Measurements from ENCODE around the gene SUN5.
"Not testable (repeated sequence)": the region's sequence is repeated elsewhere in the genome, so short reads cannot be mapped to it uniquely, and the experiment has no call there.

SUN5 gene

GRCh38 chr20:32977281-32978008 lies 26.8 kb downstream of the SUN5 start:
- no peak for DNase-seq (ENCODE audit: low read depth)

DNA sequence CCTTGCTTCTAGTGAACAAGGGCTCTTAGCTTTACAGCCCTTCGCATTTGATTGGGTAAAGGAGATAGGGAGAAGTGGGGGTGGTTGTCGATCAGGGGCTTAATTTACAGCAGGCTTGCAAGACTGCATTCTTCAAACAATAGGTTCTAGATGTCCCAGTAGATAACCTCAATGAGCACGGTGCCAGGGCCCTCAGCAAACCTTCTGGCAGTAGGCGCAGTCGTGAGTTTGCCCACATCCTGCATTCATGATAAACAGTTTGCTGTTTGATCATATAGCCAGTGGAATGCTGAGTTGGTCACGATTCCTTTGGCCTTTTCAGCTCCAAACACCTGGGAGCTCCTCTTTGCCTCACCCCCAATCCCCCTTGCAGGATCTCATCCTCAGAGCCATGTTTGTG lies 27.5 kb downstream of the SUN5 start:
- no peak for DNase-seq (ENCODE audit: low read depth)

- no peak for DNase-seq (ENCODE audit: low read depth)
These were observed 28.2 kb downstream of the SUN5 start for GRCh38 chr20:32975698-32976674.

DNA sequence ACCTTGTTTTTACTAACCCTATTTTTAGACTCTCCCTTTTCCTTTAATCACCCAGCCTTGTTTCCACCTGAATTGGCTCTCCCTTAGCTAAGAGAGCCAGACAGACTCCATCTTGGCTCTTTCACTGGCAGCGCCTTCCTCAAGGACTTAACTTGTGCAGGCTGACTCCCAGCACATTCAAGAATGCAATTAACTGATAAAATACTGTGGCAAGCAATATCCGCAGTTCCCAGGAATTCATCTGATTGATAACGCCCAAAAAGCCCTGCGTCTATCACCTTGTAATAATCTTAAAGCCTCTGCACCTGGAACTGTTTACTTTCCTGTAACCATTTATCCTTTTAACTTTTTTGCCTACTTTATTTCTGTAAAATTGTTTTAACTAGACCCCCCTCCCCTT lies 29.1 kb downstream of the SUN5 start:
- not testable (repeated sequence) for DNase-seq (ENCODE audit: low read depth)

DNA sequence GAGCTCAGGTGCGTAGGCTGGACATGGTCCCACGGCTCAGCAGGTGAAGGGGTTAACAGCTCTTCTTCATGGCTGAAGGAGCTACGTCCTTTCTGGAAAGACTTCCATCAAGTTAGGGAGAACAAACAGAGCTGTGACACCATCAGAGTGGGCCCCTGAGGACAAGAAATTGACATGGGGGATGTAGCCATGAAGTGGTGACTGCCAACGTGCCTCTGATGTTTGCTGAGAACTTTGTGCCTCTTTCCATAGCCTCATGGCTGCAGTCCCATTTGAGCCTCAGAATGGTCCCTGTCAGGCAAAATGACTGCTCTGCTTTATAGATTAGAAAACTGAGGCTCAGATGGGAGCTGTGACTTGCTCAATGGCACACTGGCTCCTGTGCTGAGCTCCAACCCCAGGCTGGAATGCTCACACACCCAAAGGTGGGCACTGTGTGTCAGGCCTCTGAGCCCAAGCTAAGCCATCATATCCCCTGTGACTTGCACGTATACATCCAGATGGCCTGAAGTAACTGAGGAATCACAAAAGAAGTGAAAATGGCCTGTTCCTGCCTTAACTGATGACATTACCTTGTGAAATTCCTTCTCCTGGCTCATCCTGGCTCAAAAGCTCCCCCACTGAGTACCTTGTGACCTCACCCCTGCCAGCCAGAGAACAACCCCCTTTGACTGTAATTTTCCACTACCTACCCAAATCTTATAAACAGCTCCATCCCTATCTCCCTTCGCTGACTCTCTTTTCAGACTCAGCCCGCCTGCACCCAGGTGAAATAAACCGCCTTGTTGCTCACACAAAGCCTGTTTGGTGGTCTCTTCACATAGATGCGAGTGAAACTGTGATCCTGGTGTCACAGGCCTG lies 29.8 kb downstream of the SUN5 start:
- not testable (repeated sequence) for DNase-seq (ENCODE audit: low read depth)

DNA sequence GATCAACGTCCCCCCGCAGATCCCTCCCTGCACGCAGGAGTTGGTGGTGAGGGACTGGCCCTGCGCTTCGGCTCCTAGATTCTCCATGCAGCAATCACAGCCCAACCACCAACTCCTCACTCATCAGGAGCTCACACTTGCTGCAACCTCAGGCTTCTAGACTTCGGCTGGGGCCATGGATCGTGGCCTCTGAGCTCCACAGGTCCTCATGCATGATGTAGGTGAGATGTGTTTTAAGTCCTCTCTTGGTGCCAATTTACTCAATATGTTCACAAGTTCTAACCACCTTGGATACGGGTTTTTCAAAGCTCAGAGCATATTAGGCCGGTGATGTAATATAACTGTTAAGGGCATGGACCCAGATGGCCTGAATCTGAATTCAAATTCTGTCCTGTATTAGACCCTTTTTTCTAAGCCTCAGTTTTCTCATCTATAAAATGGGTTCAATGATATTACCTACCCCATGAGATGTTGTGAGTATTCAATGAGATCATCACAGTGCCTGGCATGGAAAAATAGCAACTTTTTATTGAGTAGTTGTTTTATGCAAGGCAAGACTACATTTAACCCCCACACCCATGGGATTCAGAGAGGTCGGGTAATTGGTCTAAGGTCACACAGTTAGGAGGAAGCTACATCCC lies 31.0 kb downstream of the SUN5 start:
- DNase-seq (ENCODE audit: low read depth): no peak

- peak; percentile 6 for DNase-seq (ENCODE audit: low read depth)
These were observed 31.8 kb downstream of the SUN5 start for GRCh38 chr20:32972181-32973076.

- DNase-seq (ENCODE audit: low read depth): no peak
These were observed 32.5 kb downstream of the SUN5 start for GRCh38 chr20:32971703-32972161.

GRCh38 chr20:32970973-32971300 lies 33.3 kb downstream of the SUN5 start:
- no peak for DNase-seq (ENCODE audit: low read depth)

GRCh38 chr20:32970115-32970972 lies 33.9 kb downstream of the SUN5 start:
- DNase-seq (ENCODE audit: low read depth): no peak

DNA sequence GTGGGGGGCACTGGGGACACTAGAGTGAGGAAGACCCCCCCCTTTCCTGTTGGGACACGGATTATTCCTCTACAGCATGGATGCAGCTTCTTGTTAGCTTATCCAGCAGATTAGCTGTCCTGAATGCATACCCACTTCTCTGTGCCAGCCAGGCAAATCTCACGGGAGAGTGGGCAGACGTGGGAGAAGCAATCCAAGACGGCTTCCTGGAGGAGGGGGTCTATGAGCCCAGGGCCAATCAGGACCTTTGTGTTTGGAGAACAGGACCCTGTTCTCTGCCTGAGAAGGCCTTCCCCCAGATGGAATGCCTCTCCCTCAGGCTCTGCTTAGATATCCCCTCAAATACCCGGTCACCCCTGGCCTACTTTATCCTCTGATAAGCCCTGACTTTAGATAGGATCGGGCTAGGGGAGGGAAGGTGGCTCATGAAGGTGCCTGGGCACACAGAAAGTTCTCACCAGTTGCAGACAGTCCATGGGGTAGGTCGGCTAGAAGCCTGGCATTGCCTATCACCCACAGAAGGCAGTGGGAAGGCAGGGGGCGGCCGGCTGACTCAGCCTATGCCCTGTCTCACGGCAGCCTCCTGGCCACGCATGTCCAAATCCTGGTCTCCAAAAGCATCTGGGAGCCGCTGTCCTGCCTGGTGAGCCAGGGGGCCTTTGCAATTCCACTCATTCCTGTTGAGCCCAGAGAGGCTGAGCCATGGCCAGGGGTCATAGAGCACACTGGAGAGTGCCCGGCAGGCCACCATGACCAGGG lies 34.7 kb downstream of the SUN5 start:
- DNase-seq (ENCODE audit: low read depth): no peak

DNA sequence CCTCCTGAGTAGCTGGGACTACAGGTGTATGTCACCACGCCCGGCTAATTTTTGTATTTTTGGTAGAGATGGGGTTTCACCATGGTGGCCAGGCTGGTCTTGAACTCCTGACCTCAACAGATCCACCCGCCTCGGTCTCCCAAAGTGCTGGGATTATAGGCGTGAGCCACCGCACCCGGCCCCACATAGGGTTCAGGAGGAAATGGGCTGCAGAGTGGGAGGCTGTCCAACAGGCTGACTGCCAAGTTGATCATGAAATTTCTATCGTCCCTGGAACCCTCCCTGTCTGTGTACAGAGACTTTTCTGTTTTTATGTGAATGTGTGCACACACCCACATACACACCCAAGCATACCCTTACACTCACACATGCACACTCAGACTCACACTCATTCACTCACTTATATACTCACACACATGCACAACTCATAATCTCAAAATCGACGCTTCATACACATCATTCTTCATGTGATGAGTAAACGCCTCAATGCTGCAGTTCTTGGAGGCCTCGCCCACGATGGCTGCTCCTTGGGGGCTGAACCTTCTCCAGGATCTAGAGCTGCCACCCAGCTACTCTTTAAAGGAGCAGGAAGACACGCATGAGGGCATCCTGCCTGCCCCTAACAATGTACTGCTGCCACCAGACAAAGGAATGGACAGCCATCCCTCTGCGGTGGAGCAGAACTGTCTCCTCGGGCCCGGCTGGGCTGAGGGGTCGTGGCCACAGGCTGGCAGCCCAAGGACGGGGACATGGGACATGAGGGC lies 35.6 kb downstream of the SUN5 start:
- DNase-seq (ENCODE audit: low read depth): no peak

GRCh38 chr20:32967961-32968457 lies 36.2 kb downstream of the SUN5 start:
- no peak for DNase-seq (ENCODE audit: low read depth)

DNA sequence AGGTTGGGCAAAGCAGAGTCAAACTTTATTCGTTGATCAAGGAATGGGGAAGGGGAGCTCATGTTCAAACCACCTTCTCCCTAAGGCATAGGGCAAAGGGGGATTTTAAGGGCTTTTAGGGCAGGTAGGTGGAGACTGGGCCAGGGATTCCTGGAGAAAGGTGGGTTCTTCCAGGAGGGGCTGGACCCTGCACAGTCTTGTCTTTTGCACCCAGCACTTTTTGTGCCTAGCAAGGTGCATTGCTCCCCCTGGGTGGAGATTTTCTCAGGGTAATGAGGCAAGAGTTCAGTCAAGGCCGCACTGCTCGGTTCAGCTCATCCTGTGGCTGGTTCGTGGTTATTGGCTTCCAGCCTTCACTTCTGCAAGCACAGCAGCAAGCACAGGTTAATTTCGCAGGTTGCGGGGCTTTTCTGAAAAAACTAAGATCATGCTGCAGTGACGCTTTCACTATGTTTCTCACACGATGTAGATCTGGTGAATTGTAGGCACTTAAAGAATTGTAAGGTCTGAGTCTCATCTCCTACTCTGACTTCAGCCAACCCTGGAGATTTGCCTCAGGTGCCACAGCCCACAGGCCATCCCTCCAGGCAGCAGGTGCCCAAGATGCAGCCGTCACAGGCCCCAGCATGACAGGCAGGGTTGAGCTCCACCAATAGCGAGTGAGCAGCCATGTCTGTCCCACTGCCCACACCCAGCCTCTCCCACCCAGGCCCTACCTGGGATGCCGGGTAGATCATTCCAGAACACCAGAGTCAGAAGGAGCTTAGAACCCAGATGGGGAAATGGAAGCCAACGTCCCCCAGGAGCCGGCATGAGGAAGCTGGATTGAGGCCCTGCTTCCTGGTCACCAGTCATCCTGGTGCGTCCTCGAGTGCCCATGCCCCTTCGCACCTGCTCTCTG lies 37.1 kb downstream of the SUN5 start:
- no peak for DNase-seq (ENCODE audit: low read depth)

GRCh38 chr20:32966382-32966781 lies 37.9 kb downstream of the SUN5 start:
- DNase-seq (ENCODE audit: low read depth): no peak

GRCh38 chr20:32965581-32966373 lies 38.5 kb downstream of the SUN5 start:
- no peak for DNase-seq (ENCODE audit: low read depth)

Data from ELR (cell line).